Right lobe of liver (tissue), 4 donors: ENCODE results near the gene CCDC86.

ENCODE experiments used
- POLR2A ChIP-seq: fragments of 450-650 bp; IDR thresholded peaks from one replicate; pipeline ENCODE4 v1.6.1; 2017; ENCODE audit warnings: antibody characterized with exemption, mild to moderate bottlenecking
- TF ChIP-seq, protein P1 (sequence below), 4 donors: fragments of 200-600 bp in 3 of 4; fragments of 450-650 bp in 1 of 4; IDR thresholded peaks; one replicate each; pipeline versions ENCODE4 v1.5.1 to v1.8.0; 2016 to 2022; ENCODE audit warnings: antibody characterized with exemption in 4 of 4, mild to moderate bottlenecking in 2 of 4
- donor health status: DM: no; HTN: no; CAD: no.
- donor health status: DM: no; HTN: no; CAD: no.
- donor health status: DM: no; HTN: yes; CAD: no.

GRCh38 chr11:60872961-60873524, 31.1 kb downstream of the CCDC86 start:
- TF ChIP-seq, protein P1, sequence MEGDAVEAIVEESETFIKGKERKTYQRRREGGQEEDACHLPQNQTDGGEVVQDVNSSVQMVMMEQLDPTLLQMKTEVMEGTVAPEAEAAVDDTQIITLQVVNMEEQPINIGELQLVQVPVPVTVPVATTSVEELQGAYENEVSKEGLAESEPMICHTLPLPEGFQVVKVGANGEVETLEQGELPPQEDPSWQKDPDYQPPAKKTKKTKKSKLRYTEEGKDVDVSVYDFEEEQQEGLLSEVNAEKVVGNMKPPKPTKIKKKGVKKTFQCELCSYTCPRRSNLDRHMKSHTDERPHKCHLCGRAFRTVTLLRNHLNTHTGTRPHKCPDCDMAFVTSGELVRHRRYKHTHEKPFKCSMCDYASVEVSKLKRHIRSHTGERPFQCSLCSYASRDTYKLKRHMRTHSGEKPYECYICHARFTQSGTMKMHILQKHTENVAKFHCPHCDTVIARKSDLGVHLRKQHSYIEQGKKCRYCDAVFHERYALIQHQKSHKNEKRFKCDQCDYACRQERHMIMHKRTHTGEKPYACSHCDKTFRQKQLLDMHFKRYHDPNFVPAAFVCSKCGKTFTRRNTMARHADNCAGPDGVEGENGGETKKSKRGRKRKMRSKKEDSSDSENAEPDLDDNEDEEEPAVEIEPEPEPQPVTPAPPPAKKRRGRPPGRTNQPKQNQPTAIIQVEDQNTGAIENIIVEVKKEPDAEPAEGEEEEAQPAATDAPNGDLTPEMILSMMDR (IDR thresholded peaks at IDR 0.05): no peak
- TF ChIP-seq POLR2A: no peak
